Measurements from ENCODE around the gene CD52.

CD52 gene

GRCh38 chr1:26281091-26281958, 36.4 kb upstream of the CD52 start:
- Histone ChIP-seq H3K4me2 (no peak overlapping the region), H3K79me2 (ENCODE audit: insufficient read depth, low read depth) (no peaks in the 10 kb centered on the region; the same call in 1 of the 2 replicates), H3K4me1 (ENCODE audit: low read depth, poor library complexity, severe bottlenecking) (peaks cover 27% of the 10 kb centered on the region), H2AFZ (ENCODE audit: low read depth) (no peak overlapping the region), H3K27ac (no peak overlapping the region), H4K20me1 (ENCODE audit: insufficient read depth) (no peaks in the 10 kb centered on the region), H3K27me3 (ENCODE audit: insufficient read depth, low read depth) (no peaks in the 10 kb centered on the region), H3K4me3 (IDR thresholded peaks at IDR 0.05; ENCODE audit: insufficient read depth, low read depth, low read length) (no peak overlapping the region), H3K36me3 (ENCODE audit: insufficient read depth) (no peaks in the 10 kb centered on the region; the same call in 1 of the 2 replicates), H3K9ac (no peak overlapping the region)
- TF ChIP-seq, protein P1, sequence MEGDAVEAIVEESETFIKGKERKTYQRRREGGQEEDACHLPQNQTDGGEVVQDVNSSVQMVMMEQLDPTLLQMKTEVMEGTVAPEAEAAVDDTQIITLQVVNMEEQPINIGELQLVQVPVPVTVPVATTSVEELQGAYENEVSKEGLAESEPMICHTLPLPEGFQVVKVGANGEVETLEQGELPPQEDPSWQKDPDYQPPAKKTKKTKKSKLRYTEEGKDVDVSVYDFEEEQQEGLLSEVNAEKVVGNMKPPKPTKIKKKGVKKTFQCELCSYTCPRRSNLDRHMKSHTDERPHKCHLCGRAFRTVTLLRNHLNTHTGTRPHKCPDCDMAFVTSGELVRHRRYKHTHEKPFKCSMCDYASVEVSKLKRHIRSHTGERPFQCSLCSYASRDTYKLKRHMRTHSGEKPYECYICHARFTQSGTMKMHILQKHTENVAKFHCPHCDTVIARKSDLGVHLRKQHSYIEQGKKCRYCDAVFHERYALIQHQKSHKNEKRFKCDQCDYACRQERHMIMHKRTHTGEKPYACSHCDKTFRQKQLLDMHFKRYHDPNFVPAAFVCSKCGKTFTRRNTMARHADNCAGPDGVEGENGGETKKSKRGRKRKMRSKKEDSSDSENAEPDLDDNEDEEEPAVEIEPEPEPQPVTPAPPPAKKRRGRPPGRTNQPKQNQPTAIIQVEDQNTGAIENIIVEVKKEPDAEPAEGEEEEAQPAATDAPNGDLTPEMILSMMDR (conservative IDR thresholded peaks at IDR 0.05; ENCODE audit: low read depth, low read length), result no peak

GRCh38 chr1:26281971-26282370, 35.8 kb upstream of the CD52 start:
- Histone ChIP-seq H3K27me3 (ENCODE audit: insufficient read depth, low read depth) (no peaks in the 10 kb centered on the region), H3K27ac (no peak overlapping the region), H4K20me1 (ENCODE audit: insufficient read depth) (no peaks in the 10 kb centered on the region), H3K36me3 (ENCODE audit: insufficient read depth) (no peaks in the 10 kb centered on the region; the same call in 1 of the 2 replicates), H3K4me3 (IDR thresholded peaks at IDR 0.05; ENCODE audit: insufficient read depth, low read depth, low read length) (no peak overlapping the region), H3K4me2 (no peak overlapping the region), H2AFZ (ENCODE audit: low read depth) (no peak overlapping the region), H3K79me2 (ENCODE audit: insufficient read depth, low read depth) (no peaks in the 10 kb centered on the region; the same call in 1 of the 2 replicates), H3K9ac (no peak overlapping the region), H3K4me1 (ENCODE audit: low read depth, poor library complexity, severe bottlenecking) (peaks cover 20% of the 10 kb centered on the region)
- TF ChIP-seq, protein P1 (conservative IDR thresholded peaks at IDR 0.05; ENCODE audit: low read depth, low read length), result no peak

- Histone ChIP-seq H2AFZ (ENCODE audit: low read depth) (no peak overlapping the region), H3K79me2 (ENCODE audit: insufficient read depth, low read depth) (no peaks in the 10 kb centered on the region; the same call in 1 of the 2 replicates), H3K4me2 (no peak overlapping the region), H3K27ac (no peak overlapping the region), H3K36me3 (ENCODE audit: insufficient read depth) (no peaks in the 10 kb centered on the region; the same call in 1 of the 2 replicates), H3K4me3 (IDR thresholded peaks at IDR 0.05; ENCODE audit: insufficient read depth, low read depth, low read length) (no peak overlapping the region), H3K4me1 (ENCODE audit: low read depth, poor library complexity, severe bottlenecking) (peaks cover 15% of the 10 kb centered on the region), H3K9ac (no peak overlapping the region), H3K27me3 (ENCODE audit: insufficient read depth, low read depth) (no peaks in the 10 kb centered on the region), H4K20me1 (ENCODE audit: insufficient read depth) (no peaks in the 10 kb centered on the region)
- TF ChIP-seq, protein P1 (conservative IDR thresholded peaks at IDR 0.05; ENCODE audit: low read depth, low read length), result no peak
Measured at GRCh38 chr1:26282401-26282918, 35.3 kb upstream of the CD52 start.

- TF ChIP-seq, protein P1 (conservative IDR thresholded peaks at IDR 0.05; ENCODE audit: low read depth, low read length), result no peak
- Histone ChIP-seq H3K36me3 (ENCODE audit: insufficient read depth) (no peaks in the 10 kb centered on the region), H3K79me2 (ENCODE audit: insufficient read depth, low read depth) (no peaks in the 10 kb centered on the region; the same call in 1 of the 2 replicates), H3K9ac (no peak overlapping the region), H3K4me2 (no peak overlapping the region), H2AFZ (ENCODE audit: low read depth) (no peak overlapping the region), H4K20me1 (ENCODE audit: insufficient read depth) (no peaks in the 10 kb centered on the region), H3K4me1 (ENCODE audit: low read depth, poor library complexity, severe bottlenecking) (peaks cover 13% of the 10 kb centered on the region), H3K4me3 (IDR thresholded peaks at IDR 0.05; ENCODE audit: insufficient read depth, low read depth, low read length) (no peak overlapping the region), H3K27ac (no peak overlapping the region), H3K27me3 (ENCODE audit: insufficient read depth, low read depth) (no peaks in the 10 kb centered on the region)
Measured at GRCh38 chr1:26283279-26283853, 34.4 kb upstream of the CD52 start.
